CD4-positive, alpha-beta memory T cell (primary cell): ENCODE data around the gene CDC42EP4. TPM values are rescaled to one million over a fixed set of nuclear protein-coding genes. Genes with fewer than 3 reads are reported as not detected.

Source experiments
- CTCF ChIA-PET: fragments of 350-600 bp; sonication (Branson Sonifier 250); formaldehyde crosslinking; loops from one replicate; lab custom pipeline; 2021; ENCODE audit warnings: inconsistent platforms; ENCODE audit not compliant: partially characterized antibody; lab: Charles Lee
- POLR2A ChIA-PET: fragments of 350-600 bp; sonication (Branson Sonifier 250); formaldehyde crosslinking; loops from one replicate; lab custom pipeline; 2021; ENCODE audit not compliant: partially characterized antibody; lab: Charles Lee
- DNase-seq, 5 donors: peaks; one replicate each; pipeline versions ENCODE4 v3.0.0 to v3.0.0-alpha.2; 2020 to 2022; ENCODE audit warnings: mixed read lengths in 1 of 5
- H3K27ac ChIP-seq: one replicate; pipeline ENCODE4 v1.7.0; 2013; ENCODE audit warnings: low read depth, low read length
- H3K27me3 ChIP-seq: 2 replicates; pipeline ENCODE4 v1.7.0; 2013; ENCODE audit warnings: mild to moderate bottlenecking, low read length, moderate library complexity; ENCODE audit not compliant: insufficient read depth
- H3K36me3 ChIP-seq: 2 replicates; pipeline ENCODE4 v1.7.0; 2013; ENCODE audit warnings: mild to moderate bottlenecking, low read length, moderate library complexity; ENCODE audit not compliant: insufficient read depth
- H3K4me1 ChIP-seq: 2 replicates; pipeline ENCODE4 v1.7.0; 2013; ENCODE audit warnings: mild to moderate bottlenecking, low read length, moderate library complexity; ENCODE audit not compliant: insufficient read depth
- H3K4me3 ChIP-seq, 2 donors: one replicate each; pipeline ENCODE4 v1.7.0; 2013; ENCODE audit warnings: low read length in 2 of 2, mild to moderate bottlenecking in 1 of 2
- H3K9me3 ChIP-seq, 2 donors: one replicate each; pipeline ENCODE4 v1.7.0; 2013; ENCODE audit warnings: low read length in 2 of 2, control low read depth in 1 of 2; ENCODE audit not compliant: control insufficient read depth in 1 of 2
- H3K27ac Mint-ChIP-seq, 7 donors: one replicate each; pipeline ENCODE4 v1.8.0; 2020 to 2021; ENCODE audit warnings: mixed read lengths in 7 of 7, mild to moderate bottlenecking in 6 of 7, inconsistent platforms in 3 of 7, moderate library complexity in 3 of 7
- H3K27me3 Mint-ChIP-seq, 2 donors: one replicate each; pipeline ENCODE4 v1.8.0; 2020 to 2021; ENCODE audit warnings: mixed read lengths in 2 of 2
- H3K36me3 Mint-ChIP-seq, 2 donors: one replicate each; pipeline ENCODE4 v1.8.0; 2020 to 2021; ENCODE audit warnings: mixed read lengths in 2 of 2, inconsistent platforms in 1 of 2, mild to moderate bottlenecking in 1 of 2
- H3K4me1 Mint-ChIP-seq, 4 donors: one replicate each; pipeline ENCODE4 v1.8.0; 2020 to 2021; ENCODE audit warnings: mixed read lengths in 4 of 4, mild to moderate bottlenecking in 1 of 4
- H3K4me3 Mint-ChIP-seq, 8 donors: one replicate each; pipeline ENCODE4 v1.8.0; 2020 to 2021; ENCODE audit warnings: mixed read lengths in 8 of 8, mild to moderate bottlenecking in 7 of 8, moderate library complexity in 6 of 8, inconsistent platforms in 3 of 8
- H3K9me3 Mint-ChIP-seq, 8 donors: one replicate each; pipeline ENCODE4 v1.8.0; 2020 to 2021; ENCODE audit warnings: mixed read lengths in 8 of 8, mild to moderate bottlenecking in 5 of 8, inconsistent platforms in 3 of 8, moderate library complexity in 1 of 8
- intact Hi-C: fragments of 100-400 bp; cut with micrococcal nuclease; formaldehyde crosslinking; loops from one replicate; pipeline ENCODE4 v1.15.1; 2023
- polyA plus RNA-seq, 2 donors: library from polyadenylated mRNA; unstranded; fragments of 300-500 nt; fragmentation: Illumina TruSeq; gene quantifications; one replicate each; pipeline ENCODE4 v1.2.3, GENCODE V29; 2021
- total RNA-seq, 2 experiments: library from RNA; stranded (reverse); gene quantifications; one replicate each; pipeline ENCODE4 v1.2.3, GENCODE V29; 2021

Gene CDC42EP4
- total and polyA plus RNA-seq, 4 experiments from 2014 or later = 0.37 to 1.4 (median 1.0) TPM

- POLR2A ChIA-PET = no interaction called here
- Histone ChIP-seq H3K4me3 (no peak overlapping the region), H3K36me3 (no peaks in the 10 kb centered on the region), H3K4me1 (no peaks in the 10 kb centered on the region), H3K9me3 (no peaks in the 10 kb centered on the region), H3K27ac (no peak overlapping the region), H3K27me3 (no peaks in the 10 kb centered on the region)
- intact Hi-C loops = loop anchor here (5.0 kb wide), 1 partner anchor 701 kb away; no protein-coding TSS in a partner anchor
- CTCF ChIA-PET = interaction anchor here (0.7 to 11.3 kb wide), 17 partner anchors 10 to 921 kb away, joined by 3 to 185 read pairs (median 7); partner anchors contain the start of gene CDC42EP4
- H3K4me1 Mint-ChIP-seq = peaks cover 0 to 5% (median 2%) of the 10 kb centered on the region in 4 donors
- no peaks in the 10 kb centered on the region for H3K9me3 Mint-ChIP-seq
- DNase-seq = no peak
- H3K4me3 Mint-ChIP-seq = no peak overlapping the region
- no peak overlapping the region for H3K27ac Mint-ChIP-seq
- H3K36me3 Mint-ChIP-seq = no peaks in the 10 kb centered on the region
- H3K27me3 Mint-ChIP-seq = peaks cover 0 to 2% of the 10 kb centered on the region in 2 donors
Observed at GRCh38 chr17:73256220-73256619, 55.6 kb downstream of the CDC42EP4 start.

- Mint-ChIP-seq H3K27me3 (peaks cover 0 to 2% of the 10 kb centered on the region in 2 donors), H3K4me1 (peaks cover 0 to 5% (median 2%) of the 10 kb centered on the region in 4 donors), H3K36me3 (no peaks in the 10 kb centered on the region), H3K9me3 (no peaks in the 10 kb centered on the region), H3K27ac (peak overlapping the region in 2 of 7 donors; percentile 36 to 58), H3K4me3 (no peak overlapping the region)
- POLR2A ChIA-PET = no interaction called here
- intact Hi-C loops = loop anchor here (1.0 to 5.0 kb wide), 4 partner anchors 64 to 702 kb away; no protein-coding TSS in a partner anchor
- Histone ChIP-seq H3K27ac (no peak overlapping the region), H3K4me1 (no peaks in the 10 kb centered on the region), H3K36me3 (no peaks in the 10 kb centered on the region), H3K27me3 (no peaks in the 10 kb centered on the region), H3K9me3 (no peaks in the 10 kb centered on the region), H3K4me3 (no peak overlapping the region)
- CTCF ChIA-PET = interaction anchor here (0.6 to 11.3 kb wide), 28 partner anchors 9 to 921 kb away, joined by 3 to 185 read pairs (median 6); partner anchors contain the start of gene CDC42EP4
- DNase-seq = peak in 4 of 5 donors; percentile 32 to 49 (median 40)
Observed at GRCh38 chr17:73255671-73256181, 56.1 kb downstream of the CDC42EP4 start.

- no peak for DNase-seq
- H3K27me3 ChIP-seq = no peaks in the 10 kb centered on the region
- H3K9me3 ChIP-seq = no peaks in the 10 kb centered on the region
- H3K4me3 ChIP-seq = no peak overlapping the region
- Mint-ChIP-seq H3K4me3 (no peak overlapping the region), H3K27me3 (peaks cover 0 to 2% of the 10 kb centered on the region in 2 donors), H3K9me3 (no peaks in the 10 kb centered on the region), H3K36me3 (peaks cover 4 to 11% of the 10 kb centered on the region in 2 donors), H3K4me1 (peaks cover 0 to 5% (median 2%) of the 10 kb centered on the region in 4 donors), H3K27ac (no peak overlapping the region)
- H3K4me1 ChIP-seq = no peaks in the 10 kb centered on the region
- no peak overlapping the region for H3K27ac ChIP-seq
- CTCF ChIA-PET = interaction anchor here (1.2 to 11.3 kb wide), 3 partner anchors 60 to 525 kb away, joined by 3 to 185 read pairs (median 5); no protein-coding TSS in a partner anchor
- POLR2A ChIA-PET = no interaction called here
- H3K36me3 ChIP-seq = peaks cover 3% of the 10 kb centered on the region
- intact Hi-C loops = no loop called here
Observed at GRCh38 chr17:73251871-73252270, 59.9 kb downstream of the CDC42EP4 start.

GRCh38 chr17:73250851-73251640 is 60.8 kb downstream of the CDC42EP4 start:
- Mint-ChIP-seq H3K4me1 (peaks cover 0 to 5% (median 2%) of the 10 kb centered on the region in 4 donors), H3K27me3 (peaks cover 0 to 2% of the 10 kb centered on the region in 2 donors), H3K4me3 (no peak overlapping the region), H3K9me3 (no peaks in the 10 kb centered on the region), H3K36me3 (peaks cover 8 to 13% of the 10 kb centered on the region in 2 donors), H3K27ac (peak overlapping the region in 2 of 7 donors; percentile 53 to 68)
- intact Hi-C loops = no loop called here
- H3K4me3 ChIP-seq = no peak overlapping the region
- peaks cover 4% of the 10 kb centered on the region for H3K36me3 ChIP-seq
- no peaks in the 10 kb centered on the region for H3K4me1 ChIP-seq
- no peak overlapping the region for H3K27ac ChIP-seq
- H3K27me3 ChIP-seq = no peaks in the 10 kb centered on the region
- no peaks in the 10 kb centered on the region for H3K9me3 ChIP-seq
- no peak for DNase-seq
- ChIA-PET CTCF (interaction anchor here (1.3 to 11.3 kb wide), 7 partner anchors 8 to 526 kb away, joined by 3 to 185 read pairs (median 5); no protein-coding TSS in a partner anchor), POLR2A (no interaction called here)

- DNase-seq = no peak
- no peak overlapping the region for H3K4me3 Mint-ChIP-seq
- no peaks in the 10 kb centered on the region for H3K9me3 Mint-ChIP-seq
- H3K4me1 Mint-ChIP-seq = no peaks in the 10 kb centered on the region
- CTCF ChIA-PET = interaction anchor here (1.0 to 11.3 kb wide), 9 partner anchors 10 to 525 kb away, joined by 3 to 185 read pairs (median 5); no protein-coding TSS in a partner anchor
- Histone ChIP-seq H3K36me3 (peaks cover 12% of the 10 kb centered on the region), H3K4me3 (no peak overlapping the region), H3K4me1 (no peaks in the 10 kb centered on the region), H3K27ac (no peak overlapping the region), H3K9me3 (no peaks in the 10 kb centered on the region), H3K27me3 (no peaks in the 10 kb centered on the region)
- H3K27me3 Mint-ChIP-seq = no peaks in the 10 kb centered on the region
- intact Hi-C loops = no loop called here
- peaks cover 8 to 18% of the 10 kb centered on the region in 2 donors for H3K36me3 Mint-ChIP-seq
- POLR2A ChIA-PET = interaction anchor here (1.1 to 1.4 kb wide), 2 partner anchors 17 to 523 kb away, joined by 3 to 6 read pairs; a partner anchor contains a TSS
- peak overlapping the region in 1 of 7 donors; percentile 5 for H3K27ac Mint-ChIP-seq
Observed at GRCh38 chr17:73249700-73250099, 62.1 kb downstream of the CDC42EP4 start.

- ChIA-PET CTCF (interaction anchor here (1.2 to 11.3 kb wide), 5 partner anchors 59 to 524 kb away, joined by 3 to 185 read pairs (median 8); no protein-coding TSS in a partner anchor), POLR2A (interaction anchor here (1.4 to 1.6 kb wide), 2 partner anchors 16 to 522 kb away, joined by 3 read pairs; a partner anchor contains a TSS)
- peaks cover 12% of the 10 kb centered on the region for H3K36me3 ChIP-seq
- no peaks in the 10 kb centered on the region for H3K27me3 ChIP-seq
- H3K4me1 ChIP-seq = no peaks in the 10 kb centered on the region
- no peak overlapping the region for H3K4me3 Mint-ChIP-seq
- no peak overlapping the region for H3K27ac Mint-ChIP-seq
- H3K9me3 ChIP-seq = no peaks in the 10 kb centered on the region
- no peaks in the 10 kb centered on the region for H3K9me3 Mint-ChIP-seq
- no peak for DNase-seq
- intact Hi-C loops = no loop called here
- peaks cover 8 to 23% of the 10 kb centered on the region in 2 donors for H3K36me3 Mint-ChIP-seq
- H3K27ac ChIP-seq = no peak overlapping the region
- H3K4me1 Mint-ChIP-seq = no peaks in the 10 kb centered on the region
- H3K27me3 Mint-ChIP-seq = no peaks in the 10 kb centered on the region
- no peak overlapping the region for H3K4me3 ChIP-seq
Observed at GRCh38 chr17:73248532-73248931, 63.3 kb downstream of the CDC42EP4 start.
